ENCODE measurements around the gene EEA1. TPM values are rescaled to one million over a fixed set of nuclear protein-coding genes. Genes with fewer than 3 reads are reported as not detected.

Gene EEA1
- total and polyA plus RNA-seq, 2 of the 4 experiments (the other 2 are of a cell fraction) = 4.6 to 12.5 TPM

DNA sequence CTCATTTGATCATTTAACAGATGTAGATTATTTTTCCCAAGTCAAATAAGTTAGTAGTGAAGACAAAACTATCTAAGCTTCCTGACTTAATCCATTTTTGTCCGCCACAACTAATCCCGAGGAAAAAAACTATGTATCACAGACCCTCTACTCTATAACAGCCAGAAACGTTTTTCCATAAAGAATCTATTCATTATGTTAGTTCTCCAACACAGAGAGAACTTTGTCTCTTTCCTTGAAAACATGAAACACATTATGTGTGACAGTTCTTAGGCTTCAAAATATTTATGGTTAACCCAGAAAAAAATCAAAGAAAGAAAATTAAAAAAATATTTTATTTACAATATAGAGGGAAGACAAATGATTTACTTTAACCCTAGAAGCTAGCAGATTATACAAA, 126.2 kb downstream of the EEA1 start:
- CTCF ChIA-PET = interaction anchor here (0.5 kb wide), 1 partner anchor 236 kb away, joined by 4 read pairs; no protein-coding TSS in a partner anchor
- no peak overlapping the region for H3K14ac ChIP-seq (replicated peaks; ENCODE audit: low read depth, low read length)
- H3K56ac ChIP-seq (ENCODE audit: extremely low read depth, insufficient read depth, low read length) = no peak overlapping the region
- H3K4ac ChIP-seq (ENCODE audit: low read depth, low read length) = no peak overlapping the region
- H3K9me1 ChIP-seq (ENCODE audit: insufficient read depth, low read length) = no peaks in the 10 kb centered on the region
- H2BK15ac ChIP-seq (ENCODE audit: low read depth, low read length) = no peak overlapping the region
- no peak overlapping the region for H2AFZ ChIP-seq (replicated peaks; ENCODE audit: low read length, poor library complexity)
- no peak overlapping the region for H3K27ac ChIP-seq (ENCODE audit: insufficient read depth, low read length)
- H2BK120ac ChIP-seq (ENCODE audit: low read depth, low read length) = no peak overlapping the region
- POLR2A ChIA-PET (ENCODE audit: unreplicated experiment) = no interaction called here
- DNase-seq = no peak
- H4K8ac ChIP-seq (ENCODE audit: low read depth in 2 of 2, low read length in 2 of 2) = no peak overlapping the region
- no peaks in the 10 kb centered on the region for H4K20me1 ChIP-seq (ENCODE audit: insufficient read depth, low read length)
- peaks cover 6% of the 10 kb centered on the region for H3K36me3 ChIP-seq (ENCODE audit: control insufficient read depth, insufficient read depth, low read length)
- H2AK5ac ChIP-seq (ENCODE audit: low read depth, low read length) = no peak overlapping the region
- H3K9me3 ChIP-seq (ENCODE audit: control insufficient read depth, insufficient read depth, low read length) = no peaks in the 10 kb centered on the region
- H3K27me3 ChIP-seq (ENCODE audit: control insufficient read depth, insufficient read depth, low read length) = no peaks in the 10 kb centered on the region
- no peak overlapping the region for H2BK5ac ChIP-seq (ENCODE audit: low read depth, low read length, poor library complexity, severe bottlenecking)
- TF ChIP-seq MXI1 (IDR thresholded peaks at IDR 0.05; ENCODE audit: borderline replicate concordance, low read depth, low read length) (no peak), MAZ (IDR thresholded peaks at IDR 0.05; ENCODE audit: borderline replicate concordance, low read depth, low read length) (no peak), MAFK (IDR thresholded peaks at IDR 0.05; ENCODE audit: low read depth, low read length) (no peak), RAD21 (IDR thresholded peaks at IDR 0.05; ENCODE audit: low read length) (no peak), RFX5 (IDR thresholded peaks at IDR 0.05; ENCODE audit: low read depth, low read length) (no peak), RCOR1 (IDR thresholded peaks at IDR 0.05; ENCODE audit: insufficient replicate concordance, low read length) (no peak), POLR2A (IDR thresholded peaks at IDR 0.05; ENCODE audit: low read depth, low read length) (no peak)
- TF ChIP-seq, protein P1, sequence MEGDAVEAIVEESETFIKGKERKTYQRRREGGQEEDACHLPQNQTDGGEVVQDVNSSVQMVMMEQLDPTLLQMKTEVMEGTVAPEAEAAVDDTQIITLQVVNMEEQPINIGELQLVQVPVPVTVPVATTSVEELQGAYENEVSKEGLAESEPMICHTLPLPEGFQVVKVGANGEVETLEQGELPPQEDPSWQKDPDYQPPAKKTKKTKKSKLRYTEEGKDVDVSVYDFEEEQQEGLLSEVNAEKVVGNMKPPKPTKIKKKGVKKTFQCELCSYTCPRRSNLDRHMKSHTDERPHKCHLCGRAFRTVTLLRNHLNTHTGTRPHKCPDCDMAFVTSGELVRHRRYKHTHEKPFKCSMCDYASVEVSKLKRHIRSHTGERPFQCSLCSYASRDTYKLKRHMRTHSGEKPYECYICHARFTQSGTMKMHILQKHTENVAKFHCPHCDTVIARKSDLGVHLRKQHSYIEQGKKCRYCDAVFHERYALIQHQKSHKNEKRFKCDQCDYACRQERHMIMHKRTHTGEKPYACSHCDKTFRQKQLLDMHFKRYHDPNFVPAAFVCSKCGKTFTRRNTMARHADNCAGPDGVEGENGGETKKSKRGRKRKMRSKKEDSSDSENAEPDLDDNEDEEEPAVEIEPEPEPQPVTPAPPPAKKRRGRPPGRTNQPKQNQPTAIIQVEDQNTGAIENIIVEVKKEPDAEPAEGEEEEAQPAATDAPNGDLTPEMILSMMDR (conservative IDR thresholded peaks at IDR 0.05; ENCODE audit: low read depth, low read length) = no peak
- TF ChIP-seq, protein P2, sequence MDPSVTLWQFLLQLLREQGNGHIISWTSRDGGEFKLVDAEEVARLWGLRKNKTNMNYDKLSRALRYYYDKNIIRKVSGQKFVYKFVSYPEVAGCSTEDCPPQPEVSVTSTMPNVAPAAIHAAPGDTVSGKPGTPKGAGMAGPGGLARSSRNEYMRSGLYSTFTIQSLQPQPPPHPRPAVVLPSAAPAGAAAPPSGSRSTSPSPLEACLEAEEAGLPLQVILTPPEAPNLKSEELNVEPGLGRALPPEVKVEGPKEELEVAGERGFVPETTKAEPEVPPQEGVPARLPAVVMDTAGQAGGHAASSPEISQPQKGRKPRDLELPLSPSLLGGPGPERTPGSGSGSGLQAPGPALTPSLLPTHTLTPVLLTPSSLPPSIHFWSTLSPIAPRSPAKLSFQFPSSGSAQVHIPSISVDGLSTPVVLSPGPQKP (IDR thresholded peaks at IDR 0.05; ENCODE audit: borderline replicate concordance, low read depth, low read length) = no peak
- dilution Hi-C loops (cut with HindIII; ENCODE audit: low sequenced_read_pairs, unreplicated experiment) (no loop called here), intact Hi-C loops (cut with micrococcal nuclease) (no loop called here), in situ Hi-C loops (cut with MboI; ENCODE audit: low sequenced_read_pairs) (no loop called here)
- no peak overlapping the region for H3K4me2 ChIP-seq (ENCODE audit: low read depth, low read length)
- no peak overlapping the region for H2BK20ac ChIP-seq (ENCODE audit: low read depth, low read length)
- WGBS, 2 experiments (ENCODE audit: extremely low coverage in 2 of 2, insufficient read length in 1 of 2) = no CpG with 5 or more reads among the region's 3 CpGs
- H3K79me1 ChIP-seq (ENCODE audit: low read depth in 1 of 2, low read length in 2 of 2) = peaks cover 5 to 8% of the 10 kb centered on the region in 2 experiments; a peak in 1 of 4 replicates
- no peaks in the 10 kb centered on the region for H3K4me1 ChIP-seq (ENCODE audit: control insufficient read depth, insufficient read depth, low read length)
- H4K91ac ChIP-seq (ENCODE audit: insufficient read depth, low read depth, low read length) = no peak overlapping the region
- no peak overlapping the region for H3K23ac ChIP-seq (ENCODE audit: low read depth, low read length)
- no peak overlapping the region for H3K4me3 ChIP-seq (ENCODE audit: insufficient read depth, low read depth, low read length)
- no peak for ATAC-seq (ENCODE audit: low read depth)
- H3K18ac ChIP-seq (ENCODE audit: low read depth, low read length) = no peak overlapping the region
- H3K9ac ChIP-seq (ENCODE audit: low read depth, low read length) = no peak overlapping the region
- no TSS peak for BruUV-seq (replicated peaks)
- H4K5ac ChIP-seq (ENCODE audit: low read depth, low read length) = no peak overlapping the region
- H2AK9ac ChIP-seq (replicated peaks; ENCODE audit: low read depth, low read length, poor library complexity) = no peak overlapping the region
